ENCODE measurements around the gene CYB5RL.

DNA sequence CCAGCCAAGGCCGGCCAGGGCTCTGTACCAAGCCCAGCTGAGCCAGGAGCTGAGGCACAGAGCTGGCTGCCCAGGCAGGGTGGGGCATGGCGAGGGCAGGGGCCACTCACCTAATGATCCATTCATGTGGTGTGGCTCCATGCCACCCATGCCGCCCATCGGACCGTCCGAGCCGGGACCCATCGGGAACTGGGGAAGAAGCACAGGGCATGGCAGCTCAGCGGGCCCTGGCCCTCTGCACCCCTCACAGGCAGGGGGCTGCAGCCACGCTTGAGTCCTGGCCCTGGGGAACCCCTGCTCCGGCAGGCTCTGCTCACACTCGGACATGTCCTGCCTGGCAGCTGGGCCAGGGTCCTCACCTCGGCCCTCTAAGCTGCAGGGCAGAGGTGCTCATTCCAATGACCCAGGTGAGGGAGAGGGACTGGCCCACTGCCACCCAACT lies 28.8 kb upstream of the CYB5RL start:
- TF ChIP-seq, protein P1, sequence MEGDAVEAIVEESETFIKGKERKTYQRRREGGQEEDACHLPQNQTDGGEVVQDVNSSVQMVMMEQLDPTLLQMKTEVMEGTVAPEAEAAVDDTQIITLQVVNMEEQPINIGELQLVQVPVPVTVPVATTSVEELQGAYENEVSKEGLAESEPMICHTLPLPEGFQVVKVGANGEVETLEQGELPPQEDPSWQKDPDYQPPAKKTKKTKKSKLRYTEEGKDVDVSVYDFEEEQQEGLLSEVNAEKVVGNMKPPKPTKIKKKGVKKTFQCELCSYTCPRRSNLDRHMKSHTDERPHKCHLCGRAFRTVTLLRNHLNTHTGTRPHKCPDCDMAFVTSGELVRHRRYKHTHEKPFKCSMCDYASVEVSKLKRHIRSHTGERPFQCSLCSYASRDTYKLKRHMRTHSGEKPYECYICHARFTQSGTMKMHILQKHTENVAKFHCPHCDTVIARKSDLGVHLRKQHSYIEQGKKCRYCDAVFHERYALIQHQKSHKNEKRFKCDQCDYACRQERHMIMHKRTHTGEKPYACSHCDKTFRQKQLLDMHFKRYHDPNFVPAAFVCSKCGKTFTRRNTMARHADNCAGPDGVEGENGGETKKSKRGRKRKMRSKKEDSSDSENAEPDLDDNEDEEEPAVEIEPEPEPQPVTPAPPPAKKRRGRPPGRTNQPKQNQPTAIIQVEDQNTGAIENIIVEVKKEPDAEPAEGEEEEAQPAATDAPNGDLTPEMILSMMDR (IDR thresholded peaks at IDR 0.05; ENCODE audit: extremely low read depth in 1 of 2, insufficient read depth in 1 of 2, low read depth in 1 of 2, low read length in 2 of 2) = no peak
- TF ChIP-seq POLR2A (IDR thresholded peaks at IDR 0.05; ENCODE audit: low read depth, low read length) = no peak
- TF ChIP-seq EZH2 (IDR thresholded peaks at IDR 0.05; ENCODE audit: borderline replicate concordance, low read depth, low read length, severe bottlenecking) = no peak
- TF ChIP-seq POLR2AphosphoS5 (IDR thresholded peaks at IDR 0.05; ENCODE audit: insufficient read depth, low read depth, low read length) = no peak
- no peak for TF ChIP-seq GATA2 (IDR thresholded peaks at IDR 0.05; ENCODE audit: insufficient read depth, insufficient read length, low read depth, low read length)
- no peak for TF ChIP-seq JUN (IDR thresholded peaks at IDR 0.05; ENCODE audit: borderline replicate concordance, insufficient read depth, insufficient read length, low read depth)
- TF ChIP-seq FOS (IDR thresholded peaks at IDR 0.05; ENCODE audit: borderline replicate concordance, insufficient read depth, low read length) = no peak

Measured in endothelial cell of umbilical vein (primary cell).